IMR-90 (cell line): ENCODE measurements around the gene ALDH7A1. TPM values are rescaled to one million over a fixed set of nuclear protein-coding genes. Genes with fewer than 3 reads are reported as not detected.

Experiments
- ATAC-seq: fragments of 200-7000 bp; cut with Tn5 transposase; 2 replicates; pipeline ENCODE4 v1.9.1; 2020; ENCODE audit warnings: low read depth, mild to moderate bottlenecking, moderate library complexity
- BruUV-seq: library from RNA; stranded (reverse); fragments of 400-500 nt; replicated peaks from 2 replicates; lab custom pipeline; 2021; lab: Mats Ljungman, UMichigan
- CTCF ChIA-PET: fragments of 300-600 bp; formaldehyde crosslinking; extraction: SDS; loops from one replicate; lab custom pipeline; 2021; ENCODE audit warnings: antibody characterized with exemption; lab: Yijun Ruan, JAX
- POLR2A ChIA-PET: fragments of 300-600 bp; sonication (Branson Sonifier 250); formaldehyde crosslinking; loops from one replicate; lab custom pipeline; 2022; ENCODE audit warnings: antibody characterized with exemption; ENCODE audit not compliant: unreplicated experiment; lab: Charles Lee
- DNase-seq: peaks from one replicate; pipeline ENCODE4 v3.0.0; 2013
- H2AFZ ChIP-seq: replicated peaks from 2 replicates; pipeline ENCODE3; 2013; ENCODE audit warnings: low read length, mild to moderate bottlenecking; ENCODE audit not compliant: poor library complexity
- H2AK5ac ChIP-seq: 2 replicates; pipeline ENCODE4 v1.6.1; 2013; ENCODE audit warnings: low read depth, low read length, inconsistent platforms
- H2AK9ac ChIP-seq: replicated peaks from 2 replicates; pipeline ENCODE3; 2013; ENCODE audit warnings: mild to moderate bottlenecking, low read depth, low read length, moderate library complexity; ENCODE audit not compliant: poor library complexity
- H2BK120ac ChIP-seq: 2 replicates; pipeline ENCODE4 v1.6.1; 2013; ENCODE audit warnings: low read depth, low read length, inconsistent platforms
- H2BK15ac ChIP-seq: 3 replicates; pipeline ENCODE4 v1.6.1; 2013; ENCODE audit warnings: low read depth, low read length, inconsistent platforms
- H2BK20ac ChIP-seq: 2 replicates; pipeline ENCODE4 v1.6.1; 2013; ENCODE audit warnings: low read depth, mild to moderate bottlenecking, inconsistent platforms, low read length, moderate library complexity
- H2BK5ac ChIP-seq: 2 replicates; pipeline ENCODE4 v1.6.1; 2013; ENCODE audit warnings: mild to moderate bottlenecking, low read depth, low read length, inconsistent platforms; ENCODE audit not compliant: poor library complexity, severe bottlenecking
- H3K14ac ChIP-seq: replicated peaks from 2 replicates; pipeline ENCODE4 v1.6.1; 2013; ENCODE audit warnings: low read depth, low read length, inconsistent platforms
- H3K18ac ChIP-seq: 2 replicates; pipeline ENCODE4 v1.6.1; 2013; ENCODE audit warnings: low read depth, low read length, control low read depth
- H3K23ac ChIP-seq: 2 replicates; pipeline ENCODE4 v1.6.1; 2013; ENCODE audit warnings: low read depth, low read length, inconsistent platforms
- H3K27ac ChIP-seq: 2 replicates; pipeline ENCODE4 v1.5.1; 2013; ENCODE audit warnings: mild to moderate bottlenecking, control low read depth, low read length; ENCODE audit not compliant: insufficient read depth
- H3K27me3 ChIP-seq: 2 replicates; pipeline ENCODE4 v1.6.1; 2013; ENCODE audit warnings: low read length; ENCODE audit not compliant: control insufficient read depth, insufficient read depth
- H3K36me3 ChIP-seq: 2 replicates; pipeline ENCODE4 v1.6.1; 2013; ENCODE audit warnings: low read length, mixed read lengths; ENCODE audit not compliant: control insufficient read depth, insufficient read depth
- H3K4ac ChIP-seq: 2 replicates; pipeline ENCODE4 v1.6.1; 2013; ENCODE audit warnings: low read depth, low read length, inconsistent platforms
- H3K4me1 ChIP-seq: 2 replicates; pipeline ENCODE4 v1.6.1; 2013; ENCODE audit warnings: low read length, mixed read lengths; ENCODE audit not compliant: control insufficient read depth, insufficient read depth
- H3K4me2 ChIP-seq: 2 replicates; pipeline ENCODE4 v1.6.1; 2013; ENCODE audit warnings: low read depth, mild to moderate bottlenecking, control low read depth, low read length, moderate library complexity
- H3K4me3 ChIP-seq: 2 replicates; pipeline ENCODE4 v1.5.1; 2013; ENCODE audit warnings: low read depth, mild to moderate bottlenecking, control low read depth, low read length, moderate library complexity; ENCODE audit not compliant: insufficient read depth
- H3K56ac ChIP-seq: 2 replicates; pipeline ENCODE4 v1.6.1; 2013; ENCODE audit warnings: low read length, inconsistent platforms; ENCODE audit not compliant: insufficient read depth; ENCODE audit errors: extremely low read depth
- H3K79me1 ChIP-seq, 2 experiments: 2 replicates each; pipeline ENCODE4 v1.6.1; 2013; ENCODE audit warnings: low read length in 2 of 2, inconsistent platforms in 1 of 2, low read depth in 1 of 2
- H3K9ac ChIP-seq: 2 replicates; pipeline ENCODE4 v1.6.1; 2013; ENCODE audit warnings: low read depth, low read length, control low read depth
- H3K9me1 ChIP-seq: 2 replicates; pipeline ENCODE4 v1.6.1; 2013; ENCODE audit warnings: low read length, inconsistent platforms; ENCODE audit not compliant: insufficient read depth
- H3K9me3 ChIP-seq: 2 replicates; pipeline ENCODE4 v1.6.1; 2013; ENCODE audit warnings: low read length; ENCODE audit not compliant: control insufficient read depth, insufficient read depth
- H4K20me1 ChIP-seq: 2 replicates; pipeline ENCODE4 v1.6.1; 2013; ENCODE audit warnings: low read length, inconsistent platforms; ENCODE audit not compliant: insufficient read depth
- H4K5ac ChIP-seq: 2 replicates; pipeline ENCODE4 v1.6.1; 2013; ENCODE audit warnings: mild to moderate bottlenecking, low read depth, low read length, control low read depth
- H4K8ac ChIP-seq, 2 experiments: 2 replicates each; pipeline ENCODE4 v1.6.1; 2013; ENCODE audit warnings: low read depth in 2 of 2, low read length in 2 of 2, control low read depth in 1 of 2, inconsistent platforms in 1 of 2
- H4K91ac ChIP-seq: 2 replicates; pipeline ENCODE4 v1.6.1; 2013; ENCODE audit warnings: low read depth, low read length, inconsistent platforms; ENCODE audit not compliant: insufficient read depth
- CHD1 ChIP-seq: IDR thresholded peaks from 2 replicates; pipeline ENCODE4 v1.6.1; 2012; ENCODE audit warnings: low read depth, low read length, improper control_type of control experiment
- FOS ChIP-seq: fragments of 150-350 bp; IDR thresholded peaks from 2 replicates; pipeline ENCODE4 v1.6.1; 2016; ENCODE audit warnings: low read depth, low read length
- MAFK ChIP-seq: IDR thresholded peaks from 2 replicates; pipeline ENCODE4 v1.6.1; 2012; ENCODE audit warnings: low read depth, low read length, improper control_type of control experiment
- RCOR1 ChIP-seq: IDR thresholded peaks from 2 replicates; pipeline ENCODE4 v1.6.1; 2012; ENCODE audit warnings: mild to moderate bottlenecking, low read length, improper control_type of control experiment; ENCODE audit not compliant: insufficient replicate concordance
- SMC3 ChIP-seq: fragments of 150-350 bp; IDR thresholded peaks from 2 replicates; pipeline ENCODE4 v1.6.1; 2016; ENCODE audit warnings: low read depth, mild to moderate bottlenecking, antibody characterized with exemption, low read length, moderate library complexity
- WGBS, 2 experiments: methylation state at CpG; one replicate each; pipeline versions ENCODE4 v1.1.5 to v1.1.7; 2013; ENCODE audit warnings: missing lambda C conversion rate in 2 of 2; ENCODE audit not compliant: insufficient read length in 1 of 2; ENCODE audit errors: extremely low coverage in 2 of 2; 5-methylcytosine and 5-hydroxymethylcytosine counted together
- dilution Hi-C: fragments of 300-500 bp; cut with HindIII; formaldehyde crosslinking; loops from one replicate; pipeline ENCODE4 v1.14.3; 2018; ENCODE audit warnings: low sequenced_read_pairs; ENCODE audit not compliant: unreplicated experiment
- in situ Hi-C: fragments of 300-500 bp; cut with MboI; formaldehyde crosslinking; loops from 3 replicates; pipeline ENCODE4 v1.14.3; 2019; ENCODE audit warnings: low sequenced_read_pairs, inconsistent platforms, mixed read lengths
- intact Hi-C: fragments of 100-400 bp; cut with micrococcal nuclease; formaldehyde crosslinking; loops from 2 replicates; pipeline ENCODE4 v1.10.0; 2022
- polyA plus RNA-seq, 3 experiments: library from polyadenylated mRNA; depleted of rRNA; stranded (reverse); fragments of >200 nt; gene quantifications; 2 replicates each; pipeline ENCODE4 v1.2.3, GENCODE V29; 2012; ENCODE audit warnings: low replicate concordance in 1 of 3
- total RNA-seq: library from RNA; depleted of rRNA; stranded (reverse); fragments of >200 nt; gene quantifications from 2 replicates; pipeline ENCODE4 v1.2.3, GENCODE V29; 2012
- TF ChIP-seq, protein P1 (sequence below): fragments of 150-350 bp; IDR thresholded peaks from 2 replicates; pipeline ENCODE4 v1.6.1; 2017; ENCODE audit warnings: mild to moderate bottlenecking, antibody characterized with exemption, low read length, low read depth
- TF ChIP-seq, protein P2 (sequence below): conservative IDR thresholded peaks from 2 replicates; pipeline ENCODE4 v1.5.1; 2012; ENCODE audit warnings: mild to moderate bottlenecking, low read depth, low read length, improper control_type of control experiment

ALDH7A1 gene
- total and polyA plus RNA-seq, 2 of the 4 experiments (the other 2 are of a cell fraction): 40.9 to 62.2 TPM

DNA sequence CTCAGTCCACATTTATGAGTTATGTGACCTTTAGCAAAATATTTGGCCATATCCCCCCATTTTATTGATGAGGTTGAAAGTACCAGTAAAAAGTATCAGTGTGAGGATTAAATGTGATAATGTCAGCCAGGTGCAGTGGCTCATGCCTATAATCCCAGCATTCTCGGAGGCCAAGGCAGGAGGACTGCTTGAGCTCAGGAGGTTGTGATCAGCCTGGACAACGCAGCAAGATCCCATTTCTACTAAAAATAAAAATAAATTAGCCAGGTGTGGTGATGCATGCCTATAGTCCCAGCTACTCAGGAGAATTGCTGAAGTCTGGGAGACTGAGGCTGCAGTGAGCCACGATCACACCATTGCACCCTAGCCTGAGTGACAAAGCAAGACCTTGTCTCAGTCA is 100.6 kb downstream of the ALDH7A1 start:
- Histone ChIP-seq H2BK20ac (no peak overlapping the region), H3K56ac (no peak overlapping the region), H3K9ac (no peak overlapping the region), H2AK5ac (no peak overlapping the region), H2BK5ac (no peak overlapping the region), H3K4me1 (no peaks in the 10 kb centered on the region), H3K23ac (no peak overlapping the region), H3K27me3 (no peaks in the 10 kb centered on the region), H3K27ac (no peak overlapping the region), H4K20me1 (no peaks in the 10 kb centered on the region), H3K4ac (no peak overlapping the region), H4K5ac (no peak overlapping the region), H3K4me3 (no peak overlapping the region), H3K79me1 (no peaks in the 10 kb centered on the region), H3K18ac (no peak overlapping the region), H3K9me3 (no peaks in the 10 kb centered on the region), H3K14ac (no peak overlapping the region), H2AFZ (no peak overlapping the region), H4K8ac (no peak overlapping the region), H2BK15ac (no peak overlapping the region), H4K91ac (no peak overlapping the region), H3K4me2 (no peak overlapping the region), H3K36me3 (peaks cover 12% of the 10 kb centered on the region), H3K9me1 (0 out of 2 replicates have a peak, but pooled peaks cover 3% of the 10 kb centered on the region), H2AK9ac (no peak overlapping the region), H2BK120ac (no peak overlapping the region)
- TF ChIP-seq SMC3 (no peak), RCOR1 (no peak), MAFK (no peak), FOS (no peak), CHD1 (no peak)
- TF ChIP-seq, protein P1, sequence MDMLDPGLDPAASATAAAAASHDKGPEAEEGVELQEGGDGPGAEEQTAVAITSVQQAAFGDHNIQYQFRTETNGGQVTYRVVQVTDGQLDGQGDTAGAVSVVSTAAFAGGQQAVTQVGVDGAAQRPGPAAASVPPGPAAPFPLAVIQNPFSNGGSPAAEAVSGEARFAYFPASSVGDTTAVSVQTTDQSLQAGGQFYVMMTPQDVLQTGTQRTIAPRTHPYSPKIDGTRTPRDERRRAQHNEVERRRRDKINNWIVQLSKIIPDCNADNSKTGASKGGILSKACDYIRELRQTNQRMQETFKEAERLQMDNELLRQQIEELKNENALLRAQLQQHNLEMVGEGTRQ: no peak
- TF ChIP-seq, protein P2, sequence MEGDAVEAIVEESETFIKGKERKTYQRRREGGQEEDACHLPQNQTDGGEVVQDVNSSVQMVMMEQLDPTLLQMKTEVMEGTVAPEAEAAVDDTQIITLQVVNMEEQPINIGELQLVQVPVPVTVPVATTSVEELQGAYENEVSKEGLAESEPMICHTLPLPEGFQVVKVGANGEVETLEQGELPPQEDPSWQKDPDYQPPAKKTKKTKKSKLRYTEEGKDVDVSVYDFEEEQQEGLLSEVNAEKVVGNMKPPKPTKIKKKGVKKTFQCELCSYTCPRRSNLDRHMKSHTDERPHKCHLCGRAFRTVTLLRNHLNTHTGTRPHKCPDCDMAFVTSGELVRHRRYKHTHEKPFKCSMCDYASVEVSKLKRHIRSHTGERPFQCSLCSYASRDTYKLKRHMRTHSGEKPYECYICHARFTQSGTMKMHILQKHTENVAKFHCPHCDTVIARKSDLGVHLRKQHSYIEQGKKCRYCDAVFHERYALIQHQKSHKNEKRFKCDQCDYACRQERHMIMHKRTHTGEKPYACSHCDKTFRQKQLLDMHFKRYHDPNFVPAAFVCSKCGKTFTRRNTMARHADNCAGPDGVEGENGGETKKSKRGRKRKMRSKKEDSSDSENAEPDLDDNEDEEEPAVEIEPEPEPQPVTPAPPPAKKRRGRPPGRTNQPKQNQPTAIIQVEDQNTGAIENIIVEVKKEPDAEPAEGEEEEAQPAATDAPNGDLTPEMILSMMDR: no peak
- in situ Hi-C loops (no loop called here), intact Hi-C loops (no loop called here), dilution Hi-C loops (no loop called here)
- BruUV-seq: no TSS peak
- ATAC-seq (no peak), DNase-seq (no peak)
- WGBS, 2 experiments: 100% methylated on average over 1 of the region's 3 CpGs; no CpG with 5 or more reads in 1 of the 2 experiments
- ChIA-PET CTCF (interaction anchor here (0.6 kb wide), 1 partner anchor 144 kb away, joined by 3 read pairs; no protein-coding TSS in a partner anchor), POLR2A (no interaction called here)
